Activated naive CD4-positive, alpha-beta T cell treated with Interleukin-2 at 50 U/mL for 16 hours (primary cell): ENCODE data around the gene TMEM45B.
"Not testable (repeated sequence)": the region's sequence is repeated elsewhere in the genome, so short reads cannot be mapped to it uniquely, and the experiment has no call there.

Experiments used
- DNase-seq: peaks from one replicate; pipeline ENCODE4 v3.0.0-alpha.2; 2020

Gene TMEM45B

GRCh38 chr11:129853518-129854231 is 38.0 kb downstream of the TMEM45B start:
- peak; percentile 57 for DNase-seq

GRCh38 chr11:129854232-129854805 is 38.7 kb downstream of the TMEM45B start:
- no peak for DNase-seq

- DNase-seq = no peak
Measured at GRCh38 chr11:129855086-129855485, 39.4 kb downstream of the TMEM45B start.

GRCh38 chr11:129856036-129856435 is 40.4 kb downstream of the TMEM45B start:
- no peak for DNase-seq

GRCh38 chr11:129861702-129862522 is 46.3 kb downstream of the TMEM45B start:
- no peak for DNase-seq

- no peak for DNase-seq
Measured at GRCh38 chr11:129864811-129865210, 49.2 kb downstream of the TMEM45B start.

DNA sequence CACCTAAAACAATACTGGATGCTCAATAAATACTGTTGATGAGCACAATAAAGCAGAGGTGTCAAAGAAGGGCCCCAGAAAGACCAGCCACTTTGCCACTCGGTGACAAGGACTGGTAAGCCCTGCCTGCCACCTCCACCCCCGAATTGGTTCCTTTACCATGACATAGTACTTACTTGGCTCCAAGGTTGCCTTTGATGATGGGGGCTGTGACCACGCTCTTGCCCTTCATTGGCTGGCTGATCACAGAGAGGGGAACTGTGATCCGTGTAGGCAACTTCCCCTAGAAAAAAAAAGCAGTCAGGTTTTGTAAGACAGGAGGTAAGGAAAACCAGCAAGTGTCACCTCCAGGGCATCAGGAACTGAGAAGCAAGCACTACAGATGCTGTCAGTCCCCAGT is 50.1 kb downstream of the TMEM45B start:
- DNase-seq = no peak

DNA sequence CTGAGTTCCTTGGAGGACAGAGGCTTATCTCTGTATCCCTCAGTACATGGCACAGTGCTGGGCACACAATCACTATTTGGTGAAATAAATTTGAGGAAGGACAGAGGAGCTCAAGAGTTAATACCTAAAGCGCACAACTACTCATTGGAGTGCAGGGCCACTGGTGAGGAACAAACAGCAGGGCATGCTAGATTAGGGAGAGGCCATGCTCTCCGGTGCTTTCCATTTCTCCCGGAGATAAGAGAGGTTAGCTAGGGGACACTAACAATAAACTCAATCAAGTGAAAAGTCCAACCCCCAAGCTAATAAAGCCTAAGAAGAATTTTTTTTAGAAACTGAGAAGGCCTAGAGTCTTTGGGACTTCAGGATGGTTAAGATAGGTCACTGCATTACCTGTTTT is 50.7 kb downstream of the TMEM45B start:
- DNase-seq = no peak

GRCh38 chr11:129868626-129869025 is 53.0 kb downstream of the TMEM45B start:
- DNase-seq = not testable (repeated sequence)

DNA sequence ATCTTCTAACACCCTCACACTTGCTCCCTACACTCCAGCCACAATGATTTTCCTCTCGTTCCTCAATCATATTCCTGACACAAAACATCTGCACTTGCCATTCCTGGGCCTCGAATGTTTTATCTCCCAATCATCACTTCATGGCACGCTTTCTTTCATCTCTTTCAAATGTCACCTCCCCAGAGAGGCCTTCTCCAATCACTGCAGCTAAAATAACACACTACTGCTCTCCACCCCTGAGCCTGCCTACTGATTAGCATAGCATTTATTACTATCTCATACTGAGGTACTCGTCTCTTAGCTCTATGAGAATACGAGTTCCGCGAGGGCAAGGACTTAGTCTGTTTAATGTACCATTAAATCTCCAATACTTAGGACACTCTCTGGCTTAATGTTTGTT is 56.3 kb downstream of the TMEM45B start:
- no peak for DNase-seq

DNA sequence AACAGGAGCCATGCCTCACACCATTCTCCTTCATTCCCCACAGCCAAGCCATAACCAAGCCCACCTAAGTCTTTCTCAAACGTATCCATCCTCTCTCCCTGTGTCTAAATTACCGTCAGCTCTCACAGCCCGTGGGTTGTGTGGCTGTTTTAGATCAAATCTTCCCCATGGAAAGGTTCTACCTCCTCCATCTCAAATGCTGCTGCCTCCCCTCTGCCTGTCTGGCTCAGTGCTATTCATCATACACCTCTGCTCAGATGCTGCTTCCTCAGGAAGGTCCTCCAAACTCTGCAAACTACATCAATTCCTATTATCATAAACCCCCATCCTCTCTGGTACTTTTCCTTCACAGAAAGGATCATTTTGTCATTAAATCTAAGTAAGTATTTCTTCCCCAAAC is 64.7 kb downstream of the TMEM45B start:
- DNase-seq = no peak

DNA sequence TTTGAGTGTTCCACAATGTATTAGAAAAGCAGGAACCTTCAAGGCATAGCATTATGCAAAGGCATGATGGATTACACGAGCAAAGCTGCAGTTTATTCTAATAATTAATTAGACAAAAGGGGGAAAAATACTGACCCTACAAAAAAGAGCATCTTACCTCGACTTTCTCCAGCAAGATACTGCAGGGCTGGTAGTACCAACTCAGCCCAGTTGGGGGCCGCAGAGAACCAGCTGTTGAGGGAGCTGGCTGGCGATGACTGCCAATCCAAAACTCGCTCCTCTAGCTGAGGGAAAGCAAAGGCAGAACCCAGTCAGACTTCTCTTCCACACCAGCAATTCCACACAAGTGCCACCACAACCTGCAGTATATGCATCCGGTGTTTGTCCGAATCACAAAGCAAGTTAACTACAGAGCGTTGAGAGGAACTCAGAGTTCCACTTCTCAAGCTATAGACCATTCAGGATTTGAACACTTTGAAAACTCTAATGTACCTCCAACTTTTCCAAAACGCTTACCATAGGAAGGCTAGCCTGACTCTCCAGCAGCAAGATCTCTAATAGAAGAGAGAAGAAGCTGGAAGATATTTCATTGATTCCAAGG is 66.0 kb downstream of the TMEM45B start:
- peak; percentile 28 for DNase-seq

DNA sequence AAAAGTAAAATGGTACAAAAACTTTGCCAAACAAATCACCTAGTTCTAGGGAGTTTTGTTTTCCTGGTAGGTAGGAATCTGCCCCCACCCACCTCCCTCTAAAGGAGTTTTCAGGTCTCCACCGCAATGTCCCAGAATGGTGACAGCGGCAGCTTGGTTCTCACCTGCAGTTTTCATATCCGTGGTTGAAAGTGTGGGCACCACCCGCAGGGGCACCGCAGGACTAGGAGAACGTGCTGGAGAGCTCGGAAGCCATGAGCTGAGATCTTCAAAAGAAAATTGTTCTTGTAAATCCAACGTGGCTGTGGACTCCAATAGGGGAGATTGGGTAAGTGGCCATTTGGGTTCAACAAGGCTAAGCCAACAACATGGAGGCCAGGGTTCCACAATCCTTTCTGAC is 68.9 kb downstream of the TMEM45B start:
- no peak for DNase-seq

DNA sequence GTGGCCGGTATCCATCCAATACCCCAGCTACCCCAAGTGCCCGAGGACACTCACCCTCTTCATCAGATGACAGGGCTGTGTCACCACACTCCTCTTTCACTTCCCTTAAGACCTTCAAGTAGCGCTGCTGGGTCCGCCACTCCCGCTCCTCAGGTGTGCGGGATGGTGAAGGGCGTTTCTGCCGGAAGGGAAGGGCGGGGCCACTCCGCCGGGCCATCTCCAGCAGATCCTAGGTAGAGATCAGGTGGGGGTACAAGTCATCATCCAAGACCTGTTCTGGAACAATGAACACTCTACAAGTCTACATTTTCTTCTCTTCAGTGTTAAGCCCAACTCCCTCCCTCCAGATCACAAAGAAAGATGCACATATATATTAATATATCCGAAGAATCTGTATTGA is 69.7 kb downstream of the TMEM45B start:
- no peak for DNase-seq

DNA sequence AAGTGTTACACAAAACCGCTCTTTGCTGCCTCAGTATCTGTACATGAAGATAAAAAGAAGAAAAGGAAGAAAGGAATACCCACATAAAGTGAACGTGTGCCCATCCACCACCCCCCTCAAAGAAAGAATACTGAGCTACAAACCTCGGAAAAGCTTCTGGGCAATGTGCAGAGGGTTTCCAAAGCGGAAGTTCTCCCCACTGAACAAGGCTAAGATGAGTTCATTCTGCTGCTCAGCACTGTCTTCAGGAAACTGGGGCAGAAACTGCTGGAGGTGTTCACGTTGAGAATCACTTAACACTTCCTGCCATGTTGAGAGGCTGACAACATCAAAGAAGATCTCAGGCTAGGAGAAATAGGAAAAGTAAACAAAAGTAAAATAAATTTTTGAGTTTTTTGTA is 72.8 kb downstream of the TMEM45B start:
- DNase-seq = no peak

DNA sequence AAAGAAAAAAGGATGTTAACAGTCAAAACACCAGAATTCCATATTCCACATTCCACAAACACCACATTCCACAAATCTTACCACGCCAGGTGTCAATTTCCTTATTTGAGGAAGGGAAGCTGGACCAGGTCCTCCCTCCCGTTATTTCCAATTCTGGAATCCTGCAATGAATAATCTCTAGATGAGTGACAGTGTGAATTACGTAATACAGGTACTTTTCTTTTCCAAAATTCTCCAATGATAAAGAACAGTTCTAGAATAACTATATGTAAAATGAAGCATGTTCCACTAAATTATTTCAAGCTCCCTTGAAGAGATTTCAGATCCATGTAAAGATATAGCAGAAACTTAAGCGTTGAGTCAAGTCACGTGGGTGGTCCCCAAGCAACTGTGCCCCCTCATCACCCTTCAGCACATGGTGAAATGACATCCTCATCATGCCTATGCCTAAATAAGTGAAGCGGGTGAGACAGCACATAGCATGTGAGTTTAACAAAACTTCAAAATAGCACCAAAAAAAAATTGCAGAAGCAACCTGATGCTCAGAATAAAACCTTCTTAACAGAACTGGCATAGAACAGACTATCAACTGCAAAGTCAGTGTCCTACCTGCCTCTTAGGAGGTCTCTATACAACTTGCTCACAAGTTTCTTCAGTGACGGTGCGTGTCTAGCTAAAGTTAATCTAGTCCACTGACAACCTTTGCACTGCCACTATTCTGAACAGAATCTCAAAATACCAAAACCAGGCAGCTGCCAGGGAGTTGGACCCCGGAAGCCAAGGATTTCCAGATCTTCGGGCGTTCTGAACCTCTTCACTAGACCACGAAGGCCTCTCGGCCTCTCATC is 78.9 kb downstream of the TMEM45B start:
- DNase-seq = no peak

DNA sequence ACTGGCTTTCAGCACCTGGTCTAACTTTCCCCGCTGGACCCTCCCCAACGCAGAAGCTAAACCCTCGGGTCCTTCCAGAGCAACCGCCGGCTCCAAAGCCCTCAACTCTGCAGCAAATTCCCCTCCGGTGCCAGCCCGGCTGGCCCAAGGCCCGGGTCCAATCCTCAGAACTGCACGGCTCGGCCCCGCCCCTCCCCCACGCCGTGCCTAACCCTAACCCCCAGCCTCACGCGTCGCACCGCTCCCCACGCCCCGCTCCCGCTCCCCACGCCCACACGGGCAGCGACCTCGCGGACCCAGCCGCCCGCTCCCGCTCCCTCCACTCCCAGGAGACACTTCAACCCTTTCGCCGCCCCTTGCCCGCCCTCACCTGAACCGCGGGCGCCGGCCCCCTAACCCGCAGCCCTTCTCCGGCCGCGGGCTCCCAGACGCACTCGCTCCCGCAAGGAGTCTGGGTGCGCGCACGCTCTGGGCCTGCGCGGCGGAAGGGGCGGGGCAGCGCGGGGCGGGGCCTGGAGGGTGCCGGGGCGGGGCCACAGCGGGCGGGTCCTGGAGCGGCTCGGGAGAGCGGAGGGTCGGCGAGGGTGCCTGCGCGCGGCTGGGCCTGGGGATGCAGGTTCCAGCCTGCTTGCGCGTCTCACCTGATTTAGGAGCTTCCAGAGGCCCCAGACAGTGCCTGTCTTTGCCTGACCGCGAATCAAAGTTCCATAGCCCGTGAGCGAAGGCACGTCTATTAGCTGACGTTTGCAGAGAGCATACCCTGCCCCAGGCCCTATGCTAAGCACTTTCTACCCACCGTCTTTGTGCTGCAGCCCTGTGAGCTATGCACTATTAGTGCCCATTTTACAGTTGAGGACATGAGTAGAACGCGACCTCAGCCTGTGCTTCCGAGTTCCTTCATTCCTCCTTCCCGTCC is 79.7 kb downstream of the TMEM45B start, which contains the start of gene NFRKB:
NFRKB (minus strand) TSS at position 453 of the 916 bp plus-strand sequence. CDS start 2,729 bp downstream, outside the sequence.
- DNase-seq = peak; percentile 88

DNA sequence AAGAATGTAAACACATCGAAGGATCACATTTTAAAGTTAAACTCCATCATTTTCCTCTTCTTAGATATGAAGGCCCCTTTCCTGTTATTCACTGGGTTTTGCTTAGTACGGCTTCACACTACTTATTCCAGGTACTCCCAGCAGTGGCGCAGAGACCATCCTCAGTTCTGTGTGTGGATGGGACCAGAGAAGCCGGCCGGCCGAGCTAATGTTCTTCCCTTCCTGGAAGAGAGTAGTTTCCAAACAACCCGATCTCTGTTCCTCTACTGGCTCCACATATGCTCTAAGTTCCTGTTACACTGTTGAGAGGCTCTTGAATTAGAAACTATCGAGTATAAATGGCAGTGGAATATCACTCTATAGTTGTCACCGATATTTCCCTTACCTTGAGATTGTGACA is 80.4 kb downstream of the TMEM45B start:
- DNase-seq = no peak

GRCh38 chr11:129905402-129905801 is 89.8 kb downstream of the TMEM45B start:
- DNase-seq = no peak
